Measurements from ENCODE around the gene EBLN1. TPM values are rescaled to one million over a fixed set of nuclear protein-coding genes. Genes with fewer than 3 reads are reported as not detected.

The EBLN1 gene
- total and polyA plus RNA-seq, 4 donors: not detected

GRCh38 chr10:22251751-22252223 is 34.0 kb upstream of the EBLN1 start:
- Histone ChIP-seq H3K4me1 (ENCODE audit: control insufficient read depth in 1 of 2, insufficient read depth in 2 of 2, low read length in 2 of 2) (no peaks in the 10 kb centered on the region), H3K36me3 (ENCODE audit: control insufficient read depth in 1 of 2, insufficient read depth in 2 of 2, low read length in 1 of 2) (no peaks in the 10 kb centered on the region), H3K4me3 (ENCODE audit: low read length in 2 of 2) (peak overlapping the region; percentile 65 to 80), H3K9me3 (ENCODE audit: control insufficient read depth, low read length) (no peaks in the 10 kb centered on the region), H3K27me3 (ENCODE audit: control insufficient read depth in 1 of 2, insufficient read depth in 2 of 2, low read length in 1 of 2) (no peaks in the 10 kb centered on the region), H3K27ac (ENCODE audit: low read depth in 1 of 2, low read length in 2 of 2) (peak overlapping the region; percentile 92 to 93)
- WGBS, 2 donors: 0% methylated on average over 28 of the region's 28 CpGs
- DNase-seq (peak; percentile 81 to 83), ATAC-seq (ENCODE audit: low FRiP score) (peak; percentile 78)
- intact Hi-C loops (cut with DNase I): loop anchor here (2.0 to 10.0 kb wide), 7 partner anchors 23 to 813 kb away; partner anchors contain the start of genes COMMD3 (in 2 of the 2) and DNAJC1 (in 1 of the 2)

GRCh38 chr10:22250897-22251660 is 33.3 kb upstream of the EBLN1 start:
- 11 to 14% methylated on average over 13 of the region's 13 CpGs for WGBS, 2 donors
- no peaks in the 10 kb centered on the region for H3K27me3 ChIP-seq (ENCODE audit: control insufficient read depth in 1 of 2, insufficient read depth in 2 of 2, low read length in 1 of 2)

GRCh38 chr10:22247636-22248035 is 29.8 kb upstream of the EBLN1 start:
- no peak overlapping the region for H3K4me3 ChIP-seq (ENCODE audit: low read length in 2 of 2)
- no peaks in the 10 kb centered on the region for H3K36me3 ChIP-seq (ENCODE audit: control insufficient read depth in 1 of 2, insufficient read depth in 2 of 2, low read length in 1 of 2)
- WGBS, 2 donors: 79 to 88% methylated on average over 2 of the region's 2 CpGs
- no peaks in the 10 kb centered on the region for H3K4me1 ChIP-seq (ENCODE audit: control insufficient read depth in 1 of 2, insufficient read depth in 2 of 2, low read length in 2 of 2)
- H3K9me3 ChIP-seq (ENCODE audit: control insufficient read depth, low read length): no peaks in the 10 kb centered on the region
- H3K27ac ChIP-seq (ENCODE audit: low read depth in 1 of 2, low read length in 2 of 2): no peak overlapping the region
- DNase-seq: no peak
- intact Hi-C loops (cut with DNase I): loop anchor here in 1 of 2 donors (10.0 kb wide), 1 partner anchor 753 kb away; no protein-coding TSS in a partner anchor
- no peak for ATAC-seq (ENCODE audit: low FRiP score)
- H3K27me3 ChIP-seq (ENCODE audit: control insufficient read depth in 1 of 2, insufficient read depth in 2 of 2, low read length in 1 of 2): no peaks in the 10 kb centered on the region

More at GRCh38 chr10:22250897-22251660, 33.3 kb upstream of the EBLN1 start:
- ATAC-seq (ENCODE audit: low FRiP score) (no peak), DNase-seq (no peak)
- no peaks in the 10 kb centered on the region for H3K4me1 ChIP-seq (ENCODE audit: control insufficient read depth in 1 of 2, insufficient read depth in 2 of 2, low read length in 2 of 2)
- H3K9me3 ChIP-seq (ENCODE audit: control insufficient read depth, low read length): no peaks in the 10 kb centered on the region
- peak overlapping the region; percentile 92 to 93 for H3K27ac ChIP-seq (ENCODE audit: low read depth in 1 of 2, low read length in 2 of 2)
- intact Hi-C loops (cut with DNase I): loop anchor here (5.0 to 10.0 kb wide), 5 partner anchors 66 to 814 kb away; partner anchors contain the start of gene COMMD3 (in 2 of the 2)
- H3K36me3 ChIP-seq (ENCODE audit: control insufficient read depth in 1 of 2, insufficient read depth in 2 of 2, low read length in 1 of 2): no peaks in the 10 kb centered on the region
- H3K4me3 ChIP-seq (ENCODE audit: low read length in 2 of 2): peak overlapping the region; percentile 65 to 80

DNA sequence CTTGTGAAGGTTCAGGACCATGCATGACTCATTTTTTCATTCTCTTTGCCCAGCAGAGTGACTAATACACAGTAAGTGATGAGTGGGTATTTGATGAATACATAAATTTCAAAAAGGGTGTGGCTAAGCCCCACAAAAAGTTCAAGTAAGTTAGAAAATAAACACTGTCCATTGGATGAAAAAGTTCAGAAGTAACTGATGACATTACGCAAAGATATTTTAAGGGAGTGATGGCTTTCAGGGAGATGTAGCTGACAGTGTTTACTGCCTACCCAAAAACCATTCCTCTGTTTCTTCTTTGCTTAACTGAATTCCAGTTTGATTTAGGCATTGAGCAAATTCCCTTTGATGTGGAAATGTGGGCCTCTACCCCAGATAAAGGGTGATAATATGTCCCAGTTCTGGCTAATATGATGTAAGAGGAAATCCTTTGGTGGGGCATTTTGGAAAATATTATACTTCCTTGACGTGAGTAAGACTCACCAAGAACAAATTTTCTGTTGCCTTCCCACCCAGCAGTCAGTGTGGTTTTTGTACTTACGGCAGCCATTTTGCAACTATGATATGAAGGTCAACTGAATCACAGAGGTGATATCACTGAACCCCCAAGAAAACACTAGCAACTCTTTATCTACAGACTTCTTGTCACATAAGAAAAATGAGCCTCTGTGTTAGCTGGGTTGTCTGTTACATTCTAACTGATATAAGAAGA is 29.0 kb upstream of the EBLN1 start:
- no peaks in the 10 kb centered on the region for H3K9me3 ChIP-seq (ENCODE audit: control insufficient read depth, low read length)
- H3K4me1 ChIP-seq (ENCODE audit: control insufficient read depth in 1 of 2, insufficient read depth in 2 of 2, low read length in 2 of 2): no peaks in the 10 kb centered on the region
- intact Hi-C loops (cut with DNase I): loop anchor here in 1 of 2 donors (10.0 kb wide), 1 partner anchor 752 kb away; no protein-coding TSS in a partner anchor
- H3K4me3 ChIP-seq (ENCODE audit: low read length in 2 of 2): no peak overlapping the region
- no peaks in the 10 kb centered on the region for H3K36me3 ChIP-seq (ENCODE audit: control insufficient read depth in 1 of 2, insufficient read depth in 2 of 2, low read length in 1 of 2)
- WGBS, 2 donors: 84 to 85% methylated on average over 3 of the region's 3 CpGs
- no peaks in the 10 kb centered on the region for H3K27me3 ChIP-seq (ENCODE audit: control insufficient read depth in 1 of 2, insufficient read depth in 2 of 2, low read length in 1 of 2)
- H3K27ac ChIP-seq (ENCODE audit: low read depth in 1 of 2, low read length in 2 of 2): no peak overlapping the region
- DNase-seq: no peak
- ATAC-seq (ENCODE audit: low FRiP score): no peak

GRCh38 chr10:22245567-22245966 is 27.8 kb upstream of the EBLN1 start:
- ATAC-seq (ENCODE audit: low FRiP score) (no peak), DNase-seq (no peak)
- Histone ChIP-seq H3K4me3 (ENCODE audit: low read length in 2 of 2) (no peak overlapping the region), H3K4me1 (ENCODE audit: control insufficient read depth in 1 of 2, insufficient read depth in 2 of 2, low read length in 2 of 2) (no peaks in the 10 kb centered on the region), H3K27ac (ENCODE audit: low read depth in 1 of 2, low read length in 2 of 2) (no peak overlapping the region), H3K36me3 (ENCODE audit: control insufficient read depth in 1 of 2, insufficient read depth in 2 of 2, low read length in 1 of 2) (no peaks in the 10 kb centered on the region), H3K9me3 (ENCODE audit: control insufficient read depth, low read length) (no peaks in the 10 kb centered on the region), H3K27me3 (ENCODE audit: control insufficient read depth in 1 of 2, insufficient read depth in 2 of 2, low read length in 1 of 2) (no peaks in the 10 kb centered on the region)
- intact Hi-C loops (cut with DNase I): loop anchor here in 1 of 2 donors (10.0 kb wide), 1 partner anchor 751 kb away; no protein-coding TSS in a partner anchor
- 23 to 35% methylated on average over 2 of the region's 2 CpGs for WGBS, 2 donors

DNA sequence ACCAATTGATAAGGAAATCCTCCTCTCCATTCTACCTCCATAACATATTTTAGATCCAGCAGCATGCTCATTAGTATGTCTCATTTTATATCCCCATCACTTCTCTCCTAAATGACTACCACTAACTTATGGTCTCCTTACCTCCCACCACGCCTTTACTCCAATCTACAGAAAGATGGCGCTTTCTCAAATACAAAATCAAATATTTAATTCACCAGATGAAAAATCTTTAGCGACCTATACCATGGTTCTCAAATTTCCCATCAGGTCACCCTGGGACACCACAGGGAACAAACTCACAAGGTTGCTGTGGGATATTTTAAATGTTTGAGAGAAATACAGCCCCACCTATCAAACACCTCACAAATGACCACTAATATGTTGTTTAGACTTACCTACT is 27.0 kb upstream of the EBLN1 start:
- Histone ChIP-seq H3K4me1 (ENCODE audit: control insufficient read depth in 1 of 2, insufficient read depth in 2 of 2, low read length in 2 of 2) (no peaks in the 10 kb centered on the region), H3K9me3 (ENCODE audit: control insufficient read depth, low read length) (no peaks in the 10 kb centered on the region), H3K4me3 (ENCODE audit: low read length in 2 of 2) (no peak overlapping the region), H3K27me3 (ENCODE audit: control insufficient read depth in 1 of 2, insufficient read depth in 2 of 2, low read length in 1 of 2) (no peaks in the 10 kb centered on the region), H3K27ac (ENCODE audit: low read depth in 1 of 2, low read length in 2 of 2) (no peak overlapping the region), H3K36me3 (ENCODE audit: control insufficient read depth in 1 of 2, insufficient read depth in 2 of 2, low read length in 1 of 2) (no peaks in the 10 kb centered on the region)
- intact Hi-C loops (cut with DNase I): loop anchor here in 1 of 2 donors (10.0 kb wide), 1 partner anchor 750 kb away; no protein-coding TSS in a partner anchor
- DNase-seq (no peak), ATAC-seq (ENCODE audit: low FRiP score) (no peak)
- WGBS, 2 donors: 91 to 93% methylated on average over 3 of the region's 3 CpGs

- no peaks in the 10 kb centered on the region for H3K36me3 ChIP-seq (ENCODE audit: control insufficient read depth in 1 of 2, insufficient read depth in 2 of 2, low read length in 1 of 2)
- ATAC-seq (ENCODE audit: low FRiP score) (no peak), DNase-seq (no peak)
- H3K27me3 ChIP-seq (ENCODE audit: control insufficient read depth in 1 of 2, insufficient read depth in 2 of 2, low read length in 1 of 2): no peaks in the 10 kb centered on the region
- no peaks in the 10 kb centered on the region for H3K4me1 ChIP-seq (ENCODE audit: control insufficient read depth in 1 of 2, insufficient read depth in 2 of 2, low read length in 2 of 2)
- H3K9me3 ChIP-seq (ENCODE audit: control insufficient read depth, low read length): no peaks in the 10 kb centered on the region
- 82 to 89% methylated on average over 4 of the region's 4 CpGs for WGBS, 2 donors
- intact Hi-C loops (cut with DNase I): loop anchor here in 1 of 2 donors (10.0 kb wide), 1 partner anchor 749 kb away; no protein-coding TSS in a partner anchor
- no peak overlapping the region for H3K4me3 ChIP-seq (ENCODE audit: low read length in 2 of 2)
- H3K27ac ChIP-seq (ENCODE audit: low read depth in 1 of 2, low read length in 2 of 2): no peak overlapping the region
Observed at GRCh38 chr10:22244001-22244400, 26.2 kb upstream of the EBLN1 start.

- 91 to 97% methylated on average over 4 of the region's 4 CpGs for WGBS, 2 donors
- intact Hi-C loops (cut with DNase I): loop anchor here in 1 of 2 donors (10.0 kb wide), 1 partner anchor 749 kb away; no protein-coding TSS in a partner anchor
- ATAC-seq (ENCODE audit: low FRiP score) (no peak), DNase-seq (no peak)
- H3K9me3 ChIP-seq (ENCODE audit: control insufficient read depth, low read length): no peaks in the 10 kb centered on the region
- no peaks in the 10 kb centered on the region for H3K4me1 ChIP-seq (ENCODE audit: control insufficient read depth in 1 of 2, insufficient read depth in 2 of 2, low read length in 2 of 2)
- H3K36me3 ChIP-seq (ENCODE audit: control insufficient read depth in 1 of 2, insufficient read depth in 2 of 2, low read length in 1 of 2): no peaks in the 10 kb centered on the region
- no peak overlapping the region for H3K4me3 ChIP-seq (ENCODE audit: low read length in 2 of 2)
- H3K27me3 ChIP-seq (ENCODE audit: control insufficient read depth in 1 of 2, insufficient read depth in 2 of 2, low read length in 1 of 2): no peaks in the 10 kb centered on the region
- no peak overlapping the region for H3K27ac ChIP-seq (ENCODE audit: low read depth in 1 of 2, low read length in 2 of 2)
Observed at GRCh38 chr10:22243321-22243720, 25.5 kb upstream of the EBLN1 start.
